Transverse colon (tissue), 3 donors: ENCODE measurements around the gene SLC25A25.

Experiments
- CTCF ChIP-seq, 5 experiments: fragments of 200-600 bp in 3 of 5; fragments of 450-650 bp in 2 of 5; sonication (generic) in 3 of 5; IDR thresholded peaks; 1 replicate in 2 of 5; 2 replicates in 3 of 5; pipeline ENCODE4 v1.5.1; 2016 to 2017; ENCODE audit warnings: antibody characterized with exemption in 5 of 5, inconsistent platforms in 3 of 5, mild to moderate bottlenecking in 2 of 5, moderate library complexity in 1 of 5
- EP300 ChIP-seq: sonication (generic); formaldehyde crosslinking; IDR thresholded peaks from one replicate; pipeline ENCODE4 v1.6.1; 2017; ENCODE audit warnings: antibody characterized with exemption, low read depth

- TF ChIP-seq EP300 (no peak), CTCF (IDR thresholded peaks at IDR 0.05) (no peak)
Observed at GRCh38 chr9:128022886-128023285, 45.1 kb upstream of the SLC25A25 start.
